Activated CD4-positive, alpha-beta T cell treated with anti-CD3 and anti-CD28 coated beads, Interleukin-2, amount 10 ng/mL, durations not matched to agents 24 days and 14 days (primary cell): ENCODE data around the gene FAIM. TPM values are rescaled to one million over a fixed set of nuclear protein-coding genes. Genes with fewer than 3 reads are reported as not detected.
"Not testable (repeated sequence)": the region's sequence is repeated elsewhere in the genome, so short reads cannot be mapped to it uniquely, and the experiment has no call there.

Experiments
- DNase-seq: peaks from one replicate; pipeline ENCODE4 v3.0.0; 2022
- H3K27ac Mint-ChIP-seq: one replicate; pipeline ENCODE4 v1.8.0; 2022; ENCODE audit warnings: mild to moderate bottlenecking, mixed read lengths
- H3K27me3 Mint-ChIP-seq: one replicate; pipeline ENCODE4 v1.8.0; 2022; ENCODE audit warnings: mixed read lengths
- H3K36me3 Mint-ChIP-seq: one replicate; pipeline ENCODE4 v1.8.0; 2022; ENCODE audit warnings: low read depth, mild to moderate bottlenecking, mixed read lengths
- H3K4me1 Mint-ChIP-seq: one replicate; pipeline ENCODE4 v1.8.0; 2021; ENCODE audit warnings: mixed read lengths
- H3K4me3 Mint-ChIP-seq: one replicate; pipeline ENCODE4 v1.8.0; 2022; ENCODE audit warnings: mild to moderate bottlenecking, moderate library complexity, mixed read lengths
- H3K9me3 Mint-ChIP-seq: one replicate; pipeline ENCODE4 v1.8.0; 2021; ENCODE audit warnings: mixed read lengths
- intact Hi-C: fragments of 100-400 bp; cut with micrococcal nuclease; formaldehyde crosslinking; loops from one replicate; pipeline ENCODE4 v1.15.1; 2023
- total RNA-seq: library from RNA; stranded (reverse); gene quantifications from 2 replicates; pipeline ENCODE4 v1.2.3, GENCODE V29; 2022

The FAIM gene, protein sequence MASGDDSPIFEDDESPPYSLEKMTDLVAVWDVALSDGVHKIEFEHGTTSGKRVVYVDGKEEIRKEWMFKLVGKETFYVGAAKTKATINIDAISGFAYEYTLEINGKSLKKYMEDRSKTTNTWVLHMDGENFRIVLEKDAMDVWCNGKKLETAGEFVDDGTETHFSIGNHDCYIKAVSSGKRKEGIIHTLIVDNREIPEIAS
- 1.7 and 2.4 TPM in 2 replicates for total RNA-seq

DNA sequence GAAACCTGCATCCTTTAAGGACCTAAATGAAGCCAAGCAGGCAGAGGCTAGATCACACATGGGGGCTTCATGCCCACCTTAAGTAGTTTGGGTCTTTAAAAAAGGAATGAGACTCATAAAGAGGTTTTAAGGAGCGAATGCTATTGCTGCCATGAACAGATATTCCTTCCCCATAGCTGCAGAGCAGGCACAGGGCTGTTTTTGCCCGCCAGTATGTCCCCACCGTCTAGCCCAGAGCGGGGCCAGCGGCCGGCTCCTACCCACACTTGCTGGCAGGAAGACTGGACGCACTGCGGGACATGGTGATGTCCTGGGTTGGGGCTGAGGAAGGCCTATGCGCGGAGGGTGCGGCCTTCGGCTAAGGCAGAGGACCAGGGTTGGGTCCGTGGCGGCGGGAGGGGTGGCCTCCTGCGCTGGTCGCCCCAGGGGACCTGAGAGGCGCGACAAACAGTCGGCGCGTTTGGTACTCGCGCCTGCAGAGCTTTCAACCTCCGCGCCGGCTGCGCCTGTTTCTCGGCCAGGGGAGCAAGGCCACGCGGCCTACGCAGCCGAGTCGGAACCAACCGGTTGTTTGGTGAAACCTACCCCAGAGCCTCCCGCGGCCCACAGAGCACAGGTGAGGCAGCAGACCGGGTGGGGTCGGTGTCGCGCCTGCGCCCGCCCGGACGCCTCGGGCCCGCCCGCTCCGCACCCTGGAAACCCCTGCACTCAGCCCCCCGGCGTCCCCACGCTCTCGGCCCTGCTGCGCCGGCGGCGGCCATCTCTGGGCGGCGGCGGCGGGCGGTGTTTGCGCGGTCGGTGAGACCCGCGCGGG lies at the start of gene FAIM:
FAIM (plus strand) TSS at position 450 of the 814 bp plus-strand sequence. CDS start 10,956 bp downstream, outside the sequence.
- intact Hi-C loops, result loop anchor here (1.0 kb wide), 1 partner anchor 14 kb away; the partner anchor contains the start of gene CEP70
- H3K27ac Mint-ChIP-seq, result peak within 1 kb of the TSS; percentile 85

GRCh38 chr3:138559134-138559533 lies 49.4 kb upstream of the FAIM start:
- peaks cover 20% of the 10 kb centered on the region for H3K9me3 Mint-ChIP-seq
- no peak for DNase-seq
- no peak overlapping the region for H3K27ac Mint-ChIP-seq
- H3K27me3 Mint-ChIP-seq, result no peaks in the 10 kb centered on the region
- H3K4me3 Mint-ChIP-seq, result no peak overlapping the region
- H3K36me3 Mint-ChIP-seq, result peaks cover 26% of the 10 kb centered on the region
- intact Hi-C loops, result no loop called here
- H3K4me1 Mint-ChIP-seq, result peaks cover 7% of the 10 kb centered on the region

More for the DNA sequence above, at the start of gene FAIM:
- H3K4me1 Mint-ChIP-seq, result peaks cover 8% of the 10 kb centered on the region
- H3K9me3 Mint-ChIP-seq, result peaks cover 7% of the 10 kb centered on the region
- no peak for DNase-seq
- H3K27me3 Mint-ChIP-seq, result no peaks in the 10 kb centered on the region
- H3K36me3 Mint-ChIP-seq, result peaks cover 4% of the 10 kb centered on the region
- peak within 1 kb of the TSS; percentile 80 for H3K4me3 Mint-ChIP-seq

DNA sequence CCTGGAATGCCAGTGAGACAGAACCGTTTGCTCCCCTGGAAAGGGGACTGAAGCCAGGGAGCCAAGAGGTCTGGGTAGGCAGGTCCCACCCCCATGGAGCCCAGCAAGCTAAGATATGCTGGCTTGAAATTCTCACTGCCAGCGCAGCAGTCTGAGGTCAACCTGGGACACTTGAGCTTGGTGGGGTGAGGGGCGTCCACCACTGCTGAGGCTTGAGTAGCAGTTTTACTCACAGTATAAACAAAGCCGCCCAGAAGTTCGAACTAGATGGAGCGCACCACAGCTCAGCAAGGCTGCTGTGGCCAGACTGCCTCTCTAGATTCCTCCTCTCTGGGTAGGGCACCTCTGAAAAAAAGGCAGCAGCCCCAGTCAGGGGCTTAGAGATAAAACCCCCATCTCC lies 48.1 kb upstream of the FAIM start:
- no peak overlapping the region for H3K27ac Mint-ChIP-seq
- H3K4me1 Mint-ChIP-seq, result peaks cover 7% of the 10 kb centered on the region
- H3K9me3 Mint-ChIP-seq, result peaks cover 21% of the 10 kb centered on the region
- no peaks in the 10 kb centered on the region for H3K27me3 Mint-ChIP-seq
- intact Hi-C loops, result no loop called here
- H3K4me3 Mint-ChIP-seq, result no peak overlapping the region
- DNase-seq, result no peak
- peaks cover 25% of the 10 kb centered on the region for H3K36me3 Mint-ChIP-seq

GRCh38 chr3:138562902-138563301 lies 45.7 kb upstream of the FAIM start:
- H3K4me3 Mint-ChIP-seq, intact Hi-C loops, H3K27me3 Mint-ChIP-seq, H3K4me1 Mint-ChIP-seq, DNase-seq, H3K27ac Mint-ChIP-seq: not testable (repeated sequence)
- H3K9me3 Mint-ChIP-seq, result peaks cover 27% of the 10 kb centered on the region
- peaks cover 29% of the 10 kb centered on the region for H3K36me3 Mint-ChIP-seq

DNA sequence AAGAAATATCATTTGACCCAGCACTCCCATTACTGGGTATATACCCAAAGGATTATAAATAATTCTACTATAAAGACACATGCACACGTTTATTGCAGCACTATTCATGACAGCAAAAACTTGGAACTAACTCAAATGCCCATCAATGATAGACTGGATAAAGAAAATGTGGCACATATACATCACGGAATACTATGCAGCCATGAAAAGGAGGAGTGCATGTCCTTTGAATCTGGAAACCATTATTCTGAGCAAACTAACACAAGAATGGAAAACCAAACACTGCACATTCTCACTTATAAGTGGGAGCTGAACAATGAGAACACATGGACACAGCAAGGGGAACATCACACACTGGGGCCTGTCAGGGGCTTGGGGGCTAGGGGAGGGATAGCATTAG lies 42.3 kb upstream of the FAIM start:
- intact Hi-C loops, H3K27me3 Mint-ChIP-seq, H3K27ac Mint-ChIP-seq, H3K4me3 Mint-ChIP-seq, DNase-seq: not testable (repeated sequence)
- Mint-ChIP-seq H3K4me1 (peaks cover 10% of the 10 kb centered on the region), H3K9me3 (peaks cover 16% of the 10 kb centered on the region), H3K36me3 (peaks cover 24% of the 10 kb centered on the region)

DNA sequence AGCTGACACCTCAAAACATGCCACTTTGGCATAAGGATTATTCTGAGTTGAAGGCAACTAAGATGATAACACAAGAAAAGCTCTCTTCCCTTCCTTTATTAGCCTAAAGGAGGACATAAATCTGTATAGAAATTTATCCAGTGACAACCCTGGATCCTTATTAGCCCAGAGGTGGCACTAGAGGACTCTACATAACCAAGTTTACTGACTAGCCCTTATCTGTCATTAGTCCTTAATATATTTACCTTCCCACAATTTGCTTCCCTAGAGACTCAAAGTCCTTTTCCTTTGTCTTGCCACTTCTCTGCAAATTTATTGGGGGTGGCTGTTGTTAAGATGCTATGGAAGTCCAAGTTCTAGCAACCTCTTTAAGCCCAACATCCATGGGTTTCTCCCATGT lies 41.2 kb upstream of the FAIM start:
- H3K27me3 Mint-ChIP-seq, result no peaks in the 10 kb centered on the region
- H3K9me3 Mint-ChIP-seq, result peaks cover 20% of the 10 kb centered on the region
- no peak for DNase-seq
- peaks cover 28% of the 10 kb centered on the region for H3K36me3 Mint-ChIP-seq
- H3K4me1 Mint-ChIP-seq, result peaks cover 16% of the 10 kb centered on the region
- intact Hi-C loops, result no loop called here
- H3K4me3 Mint-ChIP-seq, result no peak overlapping the region
- no peak overlapping the region for H3K27ac Mint-ChIP-seq

- Mint-ChIP-seq H3K27ac (no peak overlapping the region), H3K9me3 (peaks cover 13% of the 10 kb centered on the region), H3K27me3 (no peaks in the 10 kb centered on the region), H3K36me3 (peaks cover 28% of the 10 kb centered on the region), H3K4me1 (peaks cover 9% of the 10 kb centered on the region), H3K4me3 (no peak overlapping the region)
- intact Hi-C loops, result no loop called here
- no peak for DNase-seq
Observed at GRCh38 chr3:138569090-138569489, 39.5 kb upstream of the FAIM start.

DNA sequence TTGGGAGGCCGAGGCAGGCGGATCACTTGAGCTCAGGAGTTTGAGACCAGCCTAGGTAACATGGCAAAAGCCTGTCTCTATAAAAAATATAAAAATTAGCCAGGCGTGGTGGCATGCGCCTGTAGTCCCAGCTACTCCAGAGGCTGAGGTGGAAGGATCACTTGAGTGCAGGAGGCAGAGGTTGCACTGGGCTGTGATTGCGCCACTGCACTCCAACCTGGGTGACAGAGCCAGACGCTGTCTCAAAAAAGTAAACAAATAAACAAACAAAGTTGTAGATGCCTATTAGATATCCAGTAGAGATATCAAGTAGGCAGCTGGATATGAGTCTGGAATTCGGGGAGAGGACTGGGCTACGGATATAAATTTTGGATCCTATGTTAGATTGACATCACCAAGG lies 38.9 kb upstream of the FAIM start:
- Mint-ChIP-seq H3K36me3 (peaks cover 28% of the 10 kb centered on the region), H3K9me3 (peaks cover 13% of the 10 kb centered on the region)
- intact Hi-C loops, result loop anchor here (5.0 kb wide), 1 partner anchor 57 kb away; no protein-coding TSS in a partner anchor
- DNase-seq, H3K4me3 Mint-ChIP-seq, H3K4me1 Mint-ChIP-seq, H3K27me3 Mint-ChIP-seq, H3K27ac Mint-ChIP-seq: not testable (repeated sequence)

DNA sequence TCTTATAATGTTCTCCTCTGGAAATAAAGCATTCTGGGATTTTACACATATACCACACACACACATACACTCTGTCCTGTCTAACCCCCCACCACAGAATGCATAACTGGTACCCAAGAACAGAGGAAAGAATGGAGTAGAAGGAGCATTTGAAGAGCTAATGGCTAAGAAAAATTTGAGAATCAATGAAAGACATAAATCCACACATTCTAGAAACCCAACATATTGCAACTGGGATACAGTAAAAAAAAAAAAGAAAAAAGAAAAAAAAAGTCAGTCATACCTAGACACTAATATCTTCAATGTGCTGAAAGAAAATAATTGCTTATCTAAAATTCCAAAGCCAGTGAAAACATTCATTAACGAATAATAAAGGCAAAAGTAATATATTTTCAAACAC lies 35.4 kb upstream of the FAIM start:
- Mint-ChIP-seq H3K9me3 (peaks cover 16% of the 10 kb centered on the region), H3K4me1 (peaks cover 15% of the 10 kb centered on the region), H3K4me3 (no peak overlapping the region), H3K27me3 (no peaks in the 10 kb centered on the region), H3K36me3 (peaks cover 24% of the 10 kb centered on the region), H3K27ac (no peak overlapping the region)
- DNase-seq, result no peak
- intact Hi-C loops, result loop anchor here (5.0 kb wide), 1 partner anchor 61 kb away; no protein-coding TSS in a partner anchor

DNA sequence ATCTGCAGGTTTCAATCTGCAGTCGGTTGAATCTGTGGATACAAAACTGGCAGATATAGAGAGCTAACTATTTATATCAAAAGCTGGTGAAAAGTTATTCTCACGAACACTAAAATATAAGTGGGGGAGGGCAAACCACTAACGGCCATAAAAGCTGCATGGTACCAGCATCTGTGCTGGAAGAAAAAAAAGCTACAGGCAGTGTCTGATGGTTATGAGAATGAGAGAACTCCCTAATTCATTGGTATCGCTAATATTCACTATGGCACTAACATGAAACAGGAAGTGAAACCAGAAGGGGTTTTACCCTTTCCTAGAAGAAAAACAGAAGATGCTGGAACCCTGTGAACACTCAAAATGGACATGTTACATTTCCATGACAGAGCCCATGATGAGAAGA lies 30.4 kb upstream of the FAIM start:
- H3K27me3 Mint-ChIP-seq, result no peaks in the 10 kb centered on the region
- intact Hi-C loops, result no loop called here
- H3K27ac Mint-ChIP-seq, result no peak overlapping the region

DNA sequence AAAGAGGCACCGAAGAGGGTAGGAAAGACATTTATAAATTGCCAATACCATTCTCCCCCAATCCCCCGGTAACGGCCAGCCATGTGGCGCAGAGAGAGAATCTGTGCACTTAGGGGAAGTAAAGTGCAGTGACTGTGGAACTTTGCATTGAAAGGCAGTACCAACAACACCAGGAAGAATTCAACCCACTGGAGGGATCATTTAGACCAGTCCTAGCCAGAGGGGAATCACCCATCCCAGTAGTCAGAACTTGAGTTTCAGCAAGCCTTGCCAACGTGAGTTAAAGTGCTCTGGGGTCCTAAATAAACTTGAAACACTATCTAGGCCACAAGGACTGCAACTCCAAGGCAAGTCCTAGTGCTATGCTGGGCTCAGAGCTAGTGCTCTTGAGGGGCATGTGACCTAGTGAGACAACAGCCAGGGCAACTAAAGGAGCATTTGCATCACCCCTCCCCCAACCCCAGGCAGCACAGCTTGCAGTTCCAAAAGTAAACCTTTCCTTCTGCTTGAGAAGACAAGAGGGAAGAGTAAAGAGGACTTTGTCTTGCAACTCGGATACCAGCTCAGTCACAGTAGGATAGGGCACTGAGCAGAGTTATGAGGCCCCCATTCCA lies 29.5 kb upstream of the FAIM start:
- peaks cover 31% of the 10 kb centered on the region for H3K4me1 Mint-ChIP-seq
- no peak for DNase-seq
- intact Hi-C loops, result no loop called here
- H3K27me3 Mint-ChIP-seq, result no peaks in the 10 kb centered on the region
- H3K36me3 Mint-ChIP-seq, result peaks cover 12% of the 10 kb centered on the region
- H3K9me3 Mint-ChIP-seq, result peaks cover 12% of the 10 kb centered on the region
- H3K4me3 Mint-ChIP-seq, result no peak overlapping the region
- no peak overlapping the region for H3K27ac Mint-ChIP-seq

More for the DNA sequence above, 30.4 kb upstream of the FAIM start:
- Mint-ChIP-seq H3K9me3 (peaks cover 12% of the 10 kb centered on the region), H3K4me3 (peak overlapping the region; percentile 39), H3K36me3 (peaks cover 14% of the 10 kb centered on the region), H3K4me1 (peaks cover 23% of the 10 kb centered on the region)
- no peak for DNase-seq

GRCh38 chr3:138587374-138587773 lies 21.2 kb upstream of the FAIM start:
- peaks cover 2% of the 10 kb centered on the region for H3K27me3 Mint-ChIP-seq
- H3K9me3 Mint-ChIP-seq, result peaks cover 8% of the 10 kb centered on the region
- H3K36me3 Mint-ChIP-seq, result peaks cover 8% of the 10 kb centered on the region
- H3K27ac Mint-ChIP-seq, result no peak overlapping the region
- intact Hi-C loops, result no loop called here
- no peak overlapping the region for H3K4me3 Mint-ChIP-seq
- DNase-seq, result no peak
- peaks cover 16% of the 10 kb centered on the region for H3K4me1 Mint-ChIP-seq

DNA sequence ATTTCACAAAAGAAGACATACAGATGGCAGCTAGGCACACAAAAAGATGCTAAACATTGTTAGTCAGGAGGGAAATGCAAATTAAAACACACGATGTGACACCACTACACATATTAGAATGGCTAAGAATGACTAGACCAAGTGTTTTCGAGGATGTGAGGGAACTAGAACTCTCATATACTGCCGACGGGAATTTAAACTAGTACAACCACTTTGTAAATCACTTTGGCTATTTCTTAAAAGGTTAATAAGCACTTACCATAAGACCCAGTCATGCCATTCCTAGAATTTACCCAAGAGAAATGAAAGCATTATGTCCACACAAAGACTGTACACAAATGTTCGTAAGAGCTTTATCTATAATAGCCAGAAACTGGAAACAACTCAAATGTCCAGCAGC lies 20.1 kb upstream of the FAIM start:
- Mint-ChIP-seq H3K4me3 (no peak overlapping the region), H3K9me3 (peaks cover 8% of the 10 kb centered on the region), H3K36me3 (peaks cover 7% of the 10 kb centered on the region), H3K27me3 (peaks cover 2% of the 10 kb centered on the region), H3K27ac (no peak overlapping the region), H3K4me1 (peaks cover 10% of the 10 kb centered on the region)
- intact Hi-C loops, result no loop called here
- DNase-seq, result no peak

DNA sequence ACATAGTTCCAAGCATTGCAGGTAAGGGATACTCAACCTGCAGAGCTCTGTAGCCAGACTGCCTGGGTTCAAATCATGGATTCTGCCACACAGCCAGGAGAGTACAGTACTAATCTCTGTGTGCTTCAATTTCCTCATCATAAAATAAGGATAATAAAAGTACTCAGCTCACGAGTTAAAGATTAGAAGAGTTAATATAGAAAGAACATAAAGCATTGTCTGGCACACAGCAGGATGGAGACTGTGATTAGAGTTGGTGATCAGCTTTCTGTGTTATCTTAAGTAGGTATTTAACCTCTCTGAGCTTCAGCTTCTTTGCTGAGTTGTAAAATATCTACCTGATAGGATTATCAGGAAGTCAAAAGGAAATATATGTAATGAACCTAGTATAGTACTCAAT lies 17.2 kb upstream of the FAIM start:
- Mint-ChIP-seq H3K4me3 (no peak overlapping the region), H3K27me3 (peaks cover 1% of the 10 kb centered on the region), H3K9me3 (peaks cover 1% of the 10 kb centered on the region), H3K4me1 (peaks cover 10% of the 10 kb centered on the region), H3K27ac (no peak overlapping the region), H3K36me3 (peaks cover 3% of the 10 kb centered on the region)
- DNase-seq, result no peak
- intact Hi-C loops, result loop anchor here (5.0 to 10.0 kb wide), 4 partner anchors 174 to 763 kb away; no protein-coding TSS in a partner anchor
